B cell (primary cell): ENCODE results near the gene LILRB4. TPM values are rescaled to one million over a fixed set of nuclear protein-coding genes. Genes with fewer than 3 reads are reported as not detected.
"Not testable (repeated sequence)": the region's sequence is repeated elsewhere in the genome, so short reads cannot be mapped to it uniquely, and the experiment has no call there.

ENCODE experiments used
- ATAC-seq: fragments of 200-7000 bp; cut with Tn5 transposase; one replicate; pipeline ENCODE4 v1.10.0; 2021; ENCODE audit warnings: low read depth, mild to moderate bottlenecking, moderate number of reproducible peaks, moderate library complexity
- CTCF ChIA-PET: fragments of 350-600 bp; sonication (Branson Sonifier 250); formaldehyde crosslinking; loops from one replicate; lab custom pipeline; 2021; ENCODE audit warnings: antibody characterized with exemption, inconsistent platforms; lab: Charles Lee
- POLR2A ChIA-PET: fragments of 350-600 bp; sonication (Branson Sonifier 250); formaldehyde crosslinking; loops from one replicate; lab custom pipeline; 2021; ENCODE audit warnings: antibody characterized with exemption; lab: Charles Lee
- DNase-seq: peaks from one replicate; pipeline ENCODE4 v3.0.0; 2013
- H2AFZ ChIP-seq: 2 replicates; pipeline ENCODE4 v1.6.1; 2012; ENCODE audit warnings: mild to moderate bottlenecking, low read depth, low read length; ENCODE audit not compliant: insufficient read depth, poor library complexity, severe bottlenecking
- H3K27ac ChIP-seq, 2 donors: 1 replicate in 1 of 2; 2 replicates in 1 of 2; pipeline ENCODE4 v1.5.1; 2012 to 2013; ENCODE audit warnings: low read length in 2 of 2, mild to moderate bottlenecking in 2 of 2, moderate library complexity in 1 of 2
- H3K27me3 ChIP-seq, 4 experiments: fragments of 200-600 bp in 1 of 4; sonication (generic) in 1 of 4; replicated peaks in 1 of 4; 1 replicate in 2 of 4; 2 replicates in 2 of 4; pipeline versions ENCODE4 v1.6.1 to v1.7.0; 2013 to 2016; ENCODE audit warnings: low read length in 3 of 4, mild to moderate bottlenecking in 2 of 4, mixed read lengths in 1 of 4, moderate library complexity in 1 of 4; ENCODE audit not compliant: insufficient read depth in 4 of 4, control insufficient read depth in 3 of 4; ENCODE audit errors: control extremely low read depth in 1 of 4
- H3K36me3 ChIP-seq, 2 experiments: replicated peaks in 1 of 2; 1 replicate in 1 of 2; 2 replicates in 1 of 2; pipeline versions ENCODE4 v1.6.1 to v1.7.1; 2013; ENCODE audit warnings: low read length in 1 of 2; ENCODE audit not compliant: insufficient read depth in 2 of 2, control insufficient read depth in 1 of 2; ENCODE audit errors: control extremely low read depth in 1 of 2, extremely low read depth in 1 of 2
- H3K4me1 ChIP-seq, 2 donors: fragments of 200-600 bp in 1 of 2; sonication (generic) in 1 of 2; 1 replicate in 1 of 2; 2 replicates in 1 of 2; pipeline versions ENCODE4 v1.5.1 to v1.6.1; 2013 to 2017; ENCODE audit warnings: low read length in 2 of 2; ENCODE audit not compliant: control insufficient read depth in 2 of 2, insufficient read depth in 2 of 2
- H3K4me2 ChIP-seq: replicated peaks from 2 replicates; pipeline ENCODE3; 2012; ENCODE audit warnings: mild to moderate bottlenecking, low read depth, low read length; ENCODE audit not compliant: poor library complexity, severe bottlenecking
- H3K4me3 ChIP-seq, 5 experiments: fragments of 200-600 bp in 1 of 5; sonication (generic) in 1 of 5; 1 replicate in 3 of 5; 2 replicates in 2 of 5; pipeline versions ENCODE4 v1.5.1 to v1.7.0; 2011 to 2016; ENCODE audit warnings: low read length in 4 of 5, mild to moderate bottlenecking in 4 of 5, low read depth in 2 of 5, control low read depth in 1 of 5, moderate library complexity in 1 of 5; ENCODE audit not compliant: insufficient read depth in 1 of 5; ENCODE audit errors: control extremely low read depth in 1 of 5, extremely low read depth in 1 of 5
- H3K79me2 ChIP-seq: fragments of 200-600 bp; sonication (generic); one replicate; pipeline ENCODE4 v1.6.0; 2016; ENCODE audit warnings: low read length; ENCODE audit not compliant: control insufficient read depth, insufficient read depth
- H3K9ac ChIP-seq: fragments of 200-600 bp; sonication (generic); 2 replicates; pipeline ENCODE4 v1.6.1; 2017; ENCODE audit warnings: mild to moderate bottlenecking, low read length, moderate library complexity
- H3K9me3 ChIP-seq, 3 donors: one replicate each; pipeline versions ENCODE4 v1.6.1 to v1.7.1; 2013; ENCODE audit warnings: low read length in 2 of 3; ENCODE audit not compliant: control insufficient read depth in 2 of 3, insufficient read depth in 1 of 3; ENCODE audit errors: control extremely low read depth in 1 of 3
- H4K20me1 ChIP-seq: 2 replicates; pipeline ENCODE4 v1.6.0; 2012; ENCODE audit warnings: mild to moderate bottlenecking, low read length; ENCODE audit not compliant: insufficient read depth, control insufficient read depth, poor library complexity, severe bottlenecking
- H3K27ac Mint-ChIP-seq: one replicate; pipeline ENCODE4 v1.8.0; 2021; ENCODE audit warnings: mixed read lengths
- H3K27me3 Mint-ChIP-seq: one replicate; pipeline ENCODE4 v1.8.0; 2021; ENCODE audit warnings: mixed read lengths
- H3K4me1 Mint-ChIP-seq: one replicate; pipeline ENCODE4 v1.8.0; 2021; ENCODE audit warnings: mixed read lengths
- H3K4me3 Mint-ChIP-seq: one replicate; pipeline ENCODE4 v1.8.0; 2021; ENCODE audit warnings: mixed read lengths
- H3K9me3 Mint-ChIP-seq: one replicate; pipeline ENCODE4 v1.8.0; 2022; ENCODE audit warnings: mixed read lengths; ENCODE audit not compliant: insufficient read depth
- EZH2 ChIP-seq: IDR thresholded peaks from 2 replicates; pipeline ENCODE4 v1.6.1; 2012; ENCODE audit warnings: borderline replicate concordance, low read depth, mild to moderate bottlenecking, moderate library complexity, low read length; ENCODE audit not compliant: insufficient read depth, poor library complexity, severe bottlenecking
- WGBS: methylation state at CpG from one replicate; pipeline ENCODE4 v1.1.5; 2013; ENCODE audit warnings: missing lambda C conversion rate; ENCODE audit not compliant: insufficient coverage; 5-methylcytosine and 5-hydroxymethylcytosine counted together
- intact Hi-C: fragments of 100-400 bp; cut with micrococcal nuclease; formaldehyde crosslinking; loops from one replicate; pipeline ENCODE4 v1.10.0; 2022
- polyA plus RNA-seq: library from polyadenylated mRNA; depleted of rRNA; stranded (reverse); fragments of >200 nt; gene quantifications from 2 replicates; pipeline ENCODE4 v1.2.3, GENCODE V29; 2012
- total RNA-seq, 2 donors: library from RNA; stranded (reverse); fragments of 120-200 nt in 1 of 2; gene quantifications; 1 replicate in 1 of 2; 2 replicates in 1 of 2; pipeline versions ENCODE4 v1.2.3 to v1.2.4, GENCODE V29; 2013 to 2022
- TF ChIP-seq, protein P1 (sequence below): fragments of 200-600 bp; IDR thresholded peaks from one replicate; pipeline ENCODE4 v1.8.0; 2022; ENCODE audit warnings: antibody characterized with exemption, mild to moderate bottlenecking

The LILRB4 gene
- total and polyA plus RNA-seq, 2 donors (not counting 1 experiment from before 2014, with no cell fraction given): 1.1 to 2.8 TPM

DNA sequence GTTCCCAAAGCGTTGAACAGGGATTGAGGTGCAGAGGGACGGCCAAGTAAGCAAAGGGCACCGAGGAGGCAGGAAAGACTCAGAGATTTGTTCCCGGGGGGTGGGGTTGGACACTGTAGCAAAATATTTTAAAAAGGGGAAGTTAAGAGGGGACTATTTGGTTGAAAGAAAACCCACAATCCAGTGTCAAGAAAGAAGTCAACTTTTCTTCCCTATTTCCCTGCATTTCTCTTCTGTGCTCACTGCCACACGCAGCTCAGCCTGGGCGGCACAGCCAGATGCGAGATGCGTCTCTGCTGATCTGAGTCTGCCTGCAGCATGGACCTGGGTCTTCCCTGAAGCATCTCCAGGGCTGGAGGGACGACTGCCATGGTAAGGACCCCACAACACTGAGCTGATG lies 32.5 kb upstream of the LILRB4 start, which contains the start of gene LILRB1:
Gene LILRB1 (plus strand): TSS at position 223 of the 400 bp plus-strand sequence. CDS start 590 bp downstream, outside the sequence.
- intact Hi-C loops: loop anchor here (2.0 kb wide), 1 partner anchor 13 kb away; no protein-coding TSS in a partner anchor
- Mint-ChIP-seq H3K4me3 (peak within 1 kb of the TSS; percentile 88), H3K4me1 (peaks cover 55% of the 10 kb centered on the region), H3K27ac (peak within 1 kb of the TSS; percentile 97)
- Histone ChIP-seq H3K4me2 (peak within 1 kb of the TSS; percentile 79), H3K36me3 (peaks cover 3 to 63% of the 10 kb centered on the region in 2 experiments), H3K79me2 (peaks cover 69% of the 10 kb centered on the region), H4K20me1 (peaks cover 41% of the 10 kb centered on the region), H3K27ac (peak within 1 kb of the TSS; percentile 32 to 87), H3K4me1 (peaks cover 59 to 60% of the 10 kb centered on the region in 2 donors), H3K9ac (peak within 1 kb of the TSS; percentile 51), H2AFZ (peak within 1 kb of the TSS; percentile 17), H3K4me3 (peak within 1 kb of the TSS in 4 of 5 experiments; percentile 28 to 54 (median 34))
- peak; percentile 58 for DNase-seq
- ATAC-seq: peak; percentile 56
- ChIA-PET CTCF (interaction anchor here (1.0 to 2.1 kb wide), 2 partner anchors 10 to 22 kb away, joined by 3 to 6 read pairs; no protein-coding TSS in a partner anchor), POLR2A (interaction anchor here (1.6 kb wide), 1 partner anchor 14 kb away, joined by 4 read pairs; no protein-coding TSS in a partner anchor)
- not testable (repeated sequence) for H3K27me3 ChIP-seq, H3K27me3 Mint-ChIP-seq, H3K9me3 Mint-ChIP-seq, H3K9me3 ChIP-seq
- 9% methylated on average over 8 of the region's 9 CpGs for WGBS

- CTCF ChIA-PET: interaction anchor here (1.0 kb wide), 1 partner anchor 22 kb away, joined by 3 read pairs; no protein-coding TSS in a partner anchor
- peaks cover 52% of the 10 kb centered on the region for H3K4me1 Mint-ChIP-seq
- Histone ChIP-seq H4K20me1 (peaks cover 41% of the 10 kb centered on the region), H3K79me2 (peaks cover 64% of the 10 kb centered on the region), H3K27me3 (no peaks in the 10 kb centered on the region), H3K27ac (peak overlapping the region; percentile 11 to 72), H3K36me3 (peaks cover 3 to 65% of the 10 kb centered on the region in 2 experiments), H3K4me1 (peaks cover 54% of the 10 kb centered on the region in 2 donors), H3K9me3 (peaks cover 0 to 8% (median 0%) of the 10 kb centered on the region in 3 donors), H3K4me2 (peak overlapping the region; percentile 79), H2AFZ (peak overlapping the region; percentile 17), H3K4me3 (peak overlapping the region in 4 of 5 experiments; percentile 28 to 54 (median 34)), H3K9ac (peak overlapping the region; percentile 51)
- ATAC-seq (no peak), DNase-seq (no peak)
- TF ChIP-seq, protein P1, sequence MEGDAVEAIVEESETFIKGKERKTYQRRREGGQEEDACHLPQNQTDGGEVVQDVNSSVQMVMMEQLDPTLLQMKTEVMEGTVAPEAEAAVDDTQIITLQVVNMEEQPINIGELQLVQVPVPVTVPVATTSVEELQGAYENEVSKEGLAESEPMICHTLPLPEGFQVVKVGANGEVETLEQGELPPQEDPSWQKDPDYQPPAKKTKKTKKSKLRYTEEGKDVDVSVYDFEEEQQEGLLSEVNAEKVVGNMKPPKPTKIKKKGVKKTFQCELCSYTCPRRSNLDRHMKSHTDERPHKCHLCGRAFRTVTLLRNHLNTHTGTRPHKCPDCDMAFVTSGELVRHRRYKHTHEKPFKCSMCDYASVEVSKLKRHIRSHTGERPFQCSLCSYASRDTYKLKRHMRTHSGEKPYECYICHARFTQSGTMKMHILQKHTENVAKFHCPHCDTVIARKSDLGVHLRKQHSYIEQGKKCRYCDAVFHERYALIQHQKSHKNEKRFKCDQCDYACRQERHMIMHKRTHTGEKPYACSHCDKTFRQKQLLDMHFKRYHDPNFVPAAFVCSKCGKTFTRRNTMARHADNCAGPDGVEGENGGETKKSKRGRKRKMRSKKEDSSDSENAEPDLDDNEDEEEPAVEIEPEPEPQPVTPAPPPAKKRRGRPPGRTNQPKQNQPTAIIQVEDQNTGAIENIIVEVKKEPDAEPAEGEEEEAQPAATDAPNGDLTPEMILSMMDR: no peak
- no peak for TF ChIP-seq EZH2
- H3K4me3 Mint-ChIP-seq: peak overlapping the region; percentile 88
- intact Hi-C loops: loop anchor here (2.0 kb wide), 1 partner anchor 14 kb away; no protein-coding TSS in a partner anchor
- no peaks in the 10 kb centered on the region for H3K27me3 Mint-ChIP-seq
- 0% methylated on average over 1 of the region's 6 CpGs for WGBS
- POLR2A ChIA-PET: interaction anchor here (1.6 kb wide), 1 partner anchor 14 kb away, joined by 4 read pairs; no protein-coding TSS in a partner anchor
- H3K27ac Mint-ChIP-seq: peak overlapping the region; percentile 97
- no peaks in the 10 kb centered on the region for H3K9me3 Mint-ChIP-seq
Observed at GRCh38 chr19:54630782-54631181, 32.0 kb upstream of the LILRB4 start.

GRCh38 chr19:54631489-54632337 lies 31.1 kb upstream of the LILRB4 start:
- H3K27me3 ChIP-seq, DNase-seq, H3K27me3 Mint-ChIP-seq, ATAC-seq, H3K4me3 Mint-ChIP-seq, CTCF ChIA-PET, H3K9ac ChIP-seq, H3K4me2 ChIP-seq, H3K9me3 ChIP-seq, H3K4me3 ChIP-seq, H2AFZ ChIP-seq, H3K9me3 Mint-ChIP-seq: not testable (repeated sequence)
- H3K27ac ChIP-seq: peak overlapping the region in 1 of 2 donors; percentile 72
- Mint-ChIP-seq H3K27ac (peak overlapping the region; percentile 97), H3K4me1 (peaks cover 42% of the 10 kb centered on the region)
- peaks cover 55% of the 10 kb centered on the region for H3K79me2 ChIP-seq
- intact Hi-C loops: loop anchor here (2.0 kb wide), 1 partner anchor 15 kb away; no protein-coding TSS in a partner anchor
- POLR2A ChIA-PET: interaction anchor here (1.6 kb wide), 1 partner anchor 15 kb away, joined by 4 read pairs; no protein-coding TSS in a partner anchor
- WGBS: 88% methylated on average over 12 of the region's 23 CpGs
- H3K36me3 ChIP-seq: peaks cover 3 to 64% of the 10 kb centered on the region in 2 experiments
- peaks cover 45 to 50% of the 10 kb centered on the region in 2 donors for H3K4me1 ChIP-seq
- peaks cover 39% of the 10 kb centered on the region for H4K20me1 ChIP-seq
